Suprapubic skin (tissue), 4 donors: Measurements from ENCODE around the gene EHMT2.

Experiments
- EP300 ChIP-seq: sonication (generic); formaldehyde crosslinking; IDR thresholded peaks from one replicate; pipeline ENCODE4 v1.6.1; 2017; ENCODE audit warnings: antibody characterized with exemption
- POLR2A ChIP-seq, 2 donors: fragments of 450-650 bp; IDR thresholded peaks; one replicate each; pipeline ENCODE4 v1.6.1; 2017; ENCODE audit warnings: antibody characterized with exemption in 2 of 2, mild to moderate bottlenecking in 2 of 2, moderate library complexity in 2 of 2
- POLR2AphosphoS5 ChIP-seq, 3 donors: sonication (generic); formaldehyde crosslinking; IDR thresholded peaks; one replicate each; pipeline ENCODE4 v1.6.1; 2017; ENCODE audit warnings: antibody characterized with exemption in 3 of 3
- TF ChIP-seq, protein P1 (sequence below), 2 donors: fragments of 200-600 bp in 1 of 2; fragments of 450-650 bp in 1 of 2; sonication (generic) in 1 of 2; IDR thresholded peaks; one replicate each; pipeline ENCODE4 v1.5.1; 2016 to 2019; ENCODE audit warnings: antibody characterized with exemption in 2 of 2, mild to moderate bottlenecking in 1 of 2, moderate library complexity in 1 of 2

DNA sequence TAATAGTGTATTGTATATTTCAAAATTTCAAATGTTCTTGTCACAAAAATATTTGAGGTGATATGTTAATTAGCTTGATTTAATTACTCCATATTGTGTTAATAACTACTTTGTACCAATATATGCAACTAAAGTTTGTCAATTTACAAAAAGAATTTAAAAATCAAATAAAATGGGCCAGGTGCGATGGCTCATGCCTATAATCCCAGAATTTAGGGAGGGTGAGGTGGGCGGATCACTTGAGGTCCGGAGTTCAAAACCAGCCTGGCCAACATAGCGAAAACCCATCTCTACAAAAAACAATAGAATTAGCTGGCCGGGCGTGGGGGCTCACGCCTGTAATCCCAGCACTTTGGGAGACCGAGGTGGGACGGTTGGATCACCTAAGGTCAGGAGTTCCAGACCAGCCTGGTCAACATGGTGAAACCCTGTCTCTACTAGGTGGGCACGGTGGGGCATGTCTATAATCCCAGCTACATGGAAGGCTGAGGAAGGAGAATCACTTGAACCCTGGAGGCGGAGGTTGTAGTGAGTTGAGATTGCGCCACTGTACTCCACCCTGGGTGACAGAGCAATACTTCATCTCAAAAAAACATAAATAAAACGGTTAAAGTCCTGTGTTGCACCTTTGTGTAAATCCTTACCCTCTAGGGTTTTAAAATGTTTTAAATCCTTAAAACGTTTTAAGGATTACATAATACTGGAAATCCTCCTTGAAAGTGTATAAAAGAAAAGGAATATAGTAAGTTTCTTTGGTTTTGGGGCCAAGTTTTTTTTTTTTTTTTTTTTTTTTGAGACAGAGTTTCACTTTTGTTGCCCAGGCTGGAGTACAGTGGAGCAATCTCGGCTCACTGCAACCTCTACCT, 65.9 kb downstream of the EHMT2 start:
- TF ChIP-seq, protein P1, sequence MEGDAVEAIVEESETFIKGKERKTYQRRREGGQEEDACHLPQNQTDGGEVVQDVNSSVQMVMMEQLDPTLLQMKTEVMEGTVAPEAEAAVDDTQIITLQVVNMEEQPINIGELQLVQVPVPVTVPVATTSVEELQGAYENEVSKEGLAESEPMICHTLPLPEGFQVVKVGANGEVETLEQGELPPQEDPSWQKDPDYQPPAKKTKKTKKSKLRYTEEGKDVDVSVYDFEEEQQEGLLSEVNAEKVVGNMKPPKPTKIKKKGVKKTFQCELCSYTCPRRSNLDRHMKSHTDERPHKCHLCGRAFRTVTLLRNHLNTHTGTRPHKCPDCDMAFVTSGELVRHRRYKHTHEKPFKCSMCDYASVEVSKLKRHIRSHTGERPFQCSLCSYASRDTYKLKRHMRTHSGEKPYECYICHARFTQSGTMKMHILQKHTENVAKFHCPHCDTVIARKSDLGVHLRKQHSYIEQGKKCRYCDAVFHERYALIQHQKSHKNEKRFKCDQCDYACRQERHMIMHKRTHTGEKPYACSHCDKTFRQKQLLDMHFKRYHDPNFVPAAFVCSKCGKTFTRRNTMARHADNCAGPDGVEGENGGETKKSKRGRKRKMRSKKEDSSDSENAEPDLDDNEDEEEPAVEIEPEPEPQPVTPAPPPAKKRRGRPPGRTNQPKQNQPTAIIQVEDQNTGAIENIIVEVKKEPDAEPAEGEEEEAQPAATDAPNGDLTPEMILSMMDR (IDR thresholded peaks at IDR 0.05): no peak
- TF ChIP-seq EP300: no peak
- no peak for TF ChIP-seq POLR2A (IDR thresholded peaks at IDR 0.05)
- no peak for TF ChIP-seq POLR2AphosphoS5 (IDR thresholded peaks at IDR 0.05)
